ENCODE measurements around the gene PRR19.

The PRR19 gene

GRCh38 chr19:42351079-42351735 is 49.3 kb downstream of the PRR19 start:
- no peak for DNase-seq (ENCODE audit: low spot score)

GRCh38 chr19:42352301-42353259 is 50.6 kb downstream of the PRR19 start:
- peak; percentile 55 for DNase-seq (ENCODE audit: low spot score)

- DNase-seq (ENCODE audit: low spot score), result no peak
Observed at GRCh38 chr19:42353341-42354015, 51.5 kb downstream of the PRR19 start.

GRCh38 chr19:42355896-42356295 is 54.0 kb downstream of the PRR19 start:
- DNase-seq (ENCODE audit: low spot score), result no peak

- DNase-seq (ENCODE audit: low spot score), result no peak
Observed at GRCh38 chr19:42356686-42357085, 54.8 kb downstream of the PRR19 start.

GRCh38 chr19:42357290-42357689 is 55.4 kb downstream of the PRR19 start:
- DNase-seq (ENCODE audit: low spot score), result no peak

All from kidney tubule cell (primary cell).